Fibroblast of pulmonary artery (primary cell): Measurements from ENCODE around the gene LTBP2.

Experiments used
- DNase-seq: peaks from one replicate; pipeline ENCODE4 v3.0.0-alpha.2; 2010; ENCODE audit warnings: low read depth
- H3K4me3 ChIP-seq: replicated peaks from 2 replicates; pipeline ENCODE4 v1.5.1; 2011; ENCODE audit warnings: low read depth, mild to moderate bottlenecking, control low read depth, low read length, moderate library complexity
- CTCF ChIP-seq: IDR thresholded peaks from 2 replicates; pipeline ENCODE4 v1.5.1; 2011; ENCODE audit warnings: mild to moderate bottlenecking, control low read depth, low read length, inconsistent platforms; ENCODE audit errors: missing control alignments

Gene LTBP2

GRCh38 chr14:74504874-74505720, 106.9 kb downstream of the LTBP2 start:
- H3K4me3 ChIP-seq = no peak overlapping the region
- no peak for TF ChIP-seq CTCF
- DNase-seq = no peak

- DNase-seq = no peak
- no peak overlapping the region for H3K4me3 ChIP-seq
- no peak for TF ChIP-seq CTCF
Observed at GRCh38 chr14:74504412-74504811, 107.6 kb downstream of the LTBP2 start.

- H3K4me3 ChIP-seq = no peak overlapping the region
- no peak for DNase-seq
- no peak for TF ChIP-seq CTCF
Observed at GRCh38 chr14:74503938-74504335, 108.1 kb downstream of the LTBP2 start.

GRCh38 chr14:74503291-74503937, 108.6 kb downstream of the LTBP2 start:
- no peak for DNase-seq
- no peak for TF ChIP-seq CTCF
- H3K4me3 ChIP-seq = no peak overlapping the region

- DNase-seq = peak; percentile 56
- TF ChIP-seq CTCF = peak; percentile 62
- H3K4me3 ChIP-seq = no peak overlapping the region
Observed at GRCh38 chr14:74502236-74503019, 109.6 kb downstream of the LTBP2 start.

GRCh38 chr14:74501691-74502090, 110.3 kb downstream of the LTBP2 start:
- no peak for DNase-seq
- no peak for TF ChIP-seq CTCF
- H3K4me3 ChIP-seq = no peak overlapping the region
